MG63 (cell line): ENCODE results near the gene VAMP3. TPM values are rescaled to one million over a fixed set of nuclear protein-coding genes. Genes with fewer than 3 reads are reported as not detected.
"Not testable (repeated sequence)": the region's sequence is repeated elsewhere in the genome, so short reads cannot be mapped to it uniquely, and the experiment has no call there.

Source experiments
- DNase-seq: peaks from one replicate; pipeline ENCODE4 v3.0.0-alpha.2; 2020
- H3K27me3 ChIP-seq: fragments of 250-450 bp; sonication (Bioruptor Pico); 2 replicates; pipeline ENCODE4 v1.5.1; 2020; ENCODE audit warnings: mild to moderate bottlenecking, moderate library complexity
- H3K36me3 ChIP-seq: fragments of 250-450 bp; sonication (Bioruptor Pico); 2 replicates; pipeline ENCODE4 v1.5.1; 2020; ENCODE audit warnings: mild to moderate bottlenecking, moderate library complexity
- H3K4me3 ChIP-seq: fragments of 250-450 bp; sonication (Bioruptor Pico); 2 replicates; pipeline ENCODE4 v1.5.1; 2020; ENCODE audit warnings: mild to moderate bottlenecking, moderate library complexity
- H3K9me3 ChIP-seq: fragments of 250-450 bp; sonication (Bioruptor Pico); 2 replicates; pipeline ENCODE4 v1.5.1; 2020; ENCODE audit warnings: mild to moderate bottlenecking, moderate library complexity
- total RNA-seq: library from RNA; depleted of rRNA; stranded (reverse); fragments of >200 nt; shearing (Covaris generic); gene quantifications from 2 replicates; pipeline ENCODE4 v1.2.3, GENCODE V29; 2014; ENCODE audit warnings: low replicate concordance

VAMP3 gene
- total RNA-seq, 1 experiment from 2014 or later: 87.1 TPM

DNA sequence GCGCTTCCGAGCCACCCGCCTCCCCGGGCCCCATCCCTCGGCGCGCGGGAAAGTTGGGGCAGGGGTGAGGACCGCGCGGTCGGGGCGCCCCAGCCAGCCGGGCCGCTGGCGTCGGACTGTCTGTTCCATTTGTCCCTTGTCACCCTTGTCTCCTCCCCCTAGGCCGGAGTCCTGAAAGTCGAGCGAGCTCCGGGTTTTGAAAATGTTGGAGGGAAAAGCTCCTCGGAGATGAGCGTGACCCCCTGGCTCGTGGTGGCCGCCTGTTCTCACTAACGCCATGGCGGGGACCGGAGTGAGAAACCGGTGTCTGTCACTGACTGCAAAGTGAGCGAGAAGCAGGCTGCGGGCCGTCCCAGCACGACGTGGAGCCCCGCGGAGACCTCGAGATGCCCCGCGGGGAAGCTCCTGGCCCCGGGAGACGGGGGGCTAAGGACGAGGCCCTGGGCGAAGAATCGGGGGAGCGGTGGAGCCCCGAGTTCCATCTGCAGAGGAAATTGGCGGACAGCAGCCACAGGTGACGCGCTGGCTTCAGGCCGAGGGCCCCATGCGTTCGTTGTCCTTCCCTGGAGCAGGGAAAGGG is 13.5 kb downstream of the VAMP3 start:
- DNase-seq: no peak
- H3K27me3 ChIP-seq: no peaks in the 10 kb centered on the region
- H3K4me3 ChIP-seq: no peak overlapping the region
- H3K9me3 ChIP-seq: no peaks in the 10 kb centered on the region
- peaks cover 9% of the 10 kb centered on the region for H3K36me3 ChIP-seq

DNA sequence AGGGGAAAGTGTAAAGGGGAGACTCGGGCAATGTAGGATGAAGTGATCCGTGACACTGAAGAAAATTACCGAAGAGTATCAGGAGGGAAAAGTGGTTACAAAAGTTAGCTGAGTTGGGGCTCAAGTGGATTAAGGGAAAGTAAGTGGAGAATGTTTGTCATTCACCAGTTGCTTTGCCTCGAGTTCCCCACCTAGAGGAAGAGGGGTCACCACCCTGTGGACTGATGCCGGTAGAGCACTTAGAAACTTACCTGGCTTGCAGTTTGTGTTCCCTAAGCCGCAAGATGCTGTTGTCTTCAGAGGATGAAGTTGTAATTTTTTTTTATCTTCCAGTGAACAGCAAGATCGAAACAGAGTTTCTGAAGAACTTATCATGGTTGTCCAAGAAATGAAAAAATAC is 14.0 kb downstream of the VAMP3 start:
- Histone ChIP-seq H3K9me3 (no peaks in the 10 kb centered on the region), H3K36me3 (peaks cover 13% of the 10 kb centered on the region), H3K4me3 (no peak overlapping the region), H3K27me3 (no peaks in the 10 kb centered on the region)
- DNase-seq: no peak

DNA sequence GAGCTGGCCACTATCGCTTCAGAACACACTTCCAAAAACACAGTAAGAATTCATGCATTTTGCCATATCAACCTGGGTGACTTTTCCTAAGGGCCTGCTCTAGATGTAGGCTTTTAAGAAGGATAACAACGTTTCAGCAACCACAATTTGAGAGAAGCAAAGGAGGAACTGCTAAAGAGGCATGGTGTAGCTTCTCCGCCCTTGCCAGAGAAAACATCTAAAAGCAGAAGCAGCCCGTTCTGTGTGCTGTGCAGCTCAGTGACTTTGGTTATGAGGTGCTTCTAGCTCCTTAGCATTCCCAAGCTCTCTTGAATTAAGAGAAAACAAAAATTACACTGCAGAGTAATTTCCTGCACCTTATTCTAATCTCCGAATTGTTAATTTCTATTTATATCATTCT is 15.7 kb downstream of the VAMP3 start:
- no peak for DNase-seq
- H3K9me3 ChIP-seq: peaks cover 10% of the 10 kb centered on the region; the same call in 1 of the 2 replicates
- H3K36me3 ChIP-seq: peaks cover 17% of the 10 kb centered on the region
- no peaks in the 10 kb centered on the region for H3K27me3 ChIP-seq
- H3K4me3 ChIP-seq: no peak overlapping the region

DNA sequence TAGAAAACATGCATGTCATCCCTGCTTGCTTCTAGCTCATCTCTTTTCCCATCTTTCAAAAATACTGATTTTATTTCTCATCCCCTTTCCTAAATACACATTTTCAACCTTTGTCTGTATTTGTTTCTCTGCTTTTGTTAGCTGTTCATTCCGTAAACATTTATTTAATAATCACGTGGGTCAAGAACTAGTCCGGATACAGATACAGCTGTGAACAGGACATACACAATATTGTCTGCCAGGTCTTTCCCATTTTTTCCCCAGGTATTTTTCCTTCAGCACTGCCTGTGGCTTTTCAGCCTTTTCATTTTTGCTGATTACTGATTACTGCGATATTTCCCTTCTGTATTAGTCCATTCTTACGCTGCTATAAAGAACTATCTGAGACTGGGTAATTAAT is 18.7 kb downstream of the VAMP3 start:
- Histone ChIP-seq H3K27me3 (no peaks in the 10 kb centered on the region), H3K9me3 (peaks cover 11% of the 10 kb centered on the region; the same call in 1 of the 2 replicates), H3K36me3 (peaks cover 19% of the 10 kb centered on the region), H3K4me3 (no peak overlapping the region)
- no peak for DNase-seq

DNA sequence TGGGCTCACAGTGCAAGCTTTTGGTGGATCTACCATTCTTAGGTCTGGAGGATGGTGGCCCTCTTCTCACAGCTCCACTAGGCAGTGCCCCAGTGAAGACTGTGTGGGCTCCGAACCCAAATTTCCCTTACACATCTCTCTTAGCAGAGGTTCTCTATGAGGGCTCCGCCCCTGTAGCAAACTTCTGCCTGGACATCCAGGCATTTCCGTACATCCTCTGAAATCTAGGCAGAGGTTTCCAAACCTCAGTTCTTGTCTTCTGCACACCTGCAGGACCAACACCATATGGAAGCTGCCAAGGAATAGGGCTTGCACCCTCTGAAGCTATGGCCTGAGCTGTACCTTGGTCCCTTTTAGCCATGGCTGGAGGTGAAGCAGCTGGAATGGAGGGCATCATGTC is 19.9 kb downstream of the VAMP3 start:
- Histone ChIP-seq H3K9me3 (peaks cover 11% of the 10 kb centered on the region; the same call in 1 of the 2 replicates), H3K36me3 (peaks cover 19% of the 10 kb centered on the region)
- not testable (repeated sequence) for DNase-seq, H3K4me3 ChIP-seq, H3K27me3 ChIP-seq

DNA sequence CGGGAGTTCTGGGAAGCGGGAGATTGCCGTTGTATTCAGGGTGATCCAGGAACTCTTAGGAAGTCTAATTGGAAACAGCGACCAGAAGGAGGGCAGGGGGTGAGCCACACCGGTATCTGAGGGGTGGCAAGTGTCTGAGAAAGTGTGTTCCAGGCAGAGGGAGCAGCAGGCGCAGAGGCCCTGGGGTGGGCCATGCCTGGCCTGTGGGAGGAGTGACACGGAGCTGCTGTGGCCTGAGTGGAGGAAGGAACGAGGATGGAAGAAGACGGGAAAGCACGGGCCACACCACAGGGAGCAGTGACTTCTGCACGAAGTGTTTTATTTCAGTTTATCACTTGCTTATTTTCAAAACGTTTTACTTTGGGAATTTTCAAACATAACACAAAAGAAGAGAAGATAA is 24.3 kb downstream of the VAMP3 start:
- peaks cover 7% of the 10 kb centered on the region for H3K36me3 ChIP-seq
- H3K4me3 ChIP-seq: no peak overlapping the region
- H3K27me3 ChIP-seq: no peaks in the 10 kb centered on the region
- peaks cover 11% of the 10 kb centered on the region; the same call in 1 of the 2 replicates for H3K9me3 ChIP-seq
- DNase-seq: no peak

DNA sequence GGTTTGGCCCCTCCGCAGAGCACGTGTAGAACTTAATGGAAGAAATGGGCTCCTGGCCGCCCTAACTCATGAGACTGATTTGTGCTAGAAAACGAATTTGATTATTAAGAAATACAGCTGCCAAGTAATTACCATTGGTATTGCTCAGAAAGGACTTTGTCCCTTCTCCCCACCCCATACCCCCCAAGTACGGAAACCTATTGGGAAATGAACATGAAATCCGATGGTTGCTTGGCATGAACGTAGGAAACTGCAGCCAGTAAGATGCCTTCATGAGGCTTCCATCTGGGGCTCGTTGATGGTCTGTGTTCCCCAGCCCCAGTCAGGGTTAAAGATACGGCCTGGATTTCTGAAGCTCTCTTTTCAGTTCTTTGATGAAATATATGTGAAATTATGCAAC is 34.4 kb downstream of the VAMP3 start:
- H3K36me3 ChIP-seq: peaks cover 6% of the 10 kb centered on the region; the same call in 1 of the 2 replicates
- no peaks in the 10 kb centered on the region for H3K9me3 ChIP-seq
- no peak for DNase-seq
- H3K27me3 ChIP-seq: no peaks in the 10 kb centered on the region
- no peak overlapping the region for H3K4me3 ChIP-seq

DNA sequence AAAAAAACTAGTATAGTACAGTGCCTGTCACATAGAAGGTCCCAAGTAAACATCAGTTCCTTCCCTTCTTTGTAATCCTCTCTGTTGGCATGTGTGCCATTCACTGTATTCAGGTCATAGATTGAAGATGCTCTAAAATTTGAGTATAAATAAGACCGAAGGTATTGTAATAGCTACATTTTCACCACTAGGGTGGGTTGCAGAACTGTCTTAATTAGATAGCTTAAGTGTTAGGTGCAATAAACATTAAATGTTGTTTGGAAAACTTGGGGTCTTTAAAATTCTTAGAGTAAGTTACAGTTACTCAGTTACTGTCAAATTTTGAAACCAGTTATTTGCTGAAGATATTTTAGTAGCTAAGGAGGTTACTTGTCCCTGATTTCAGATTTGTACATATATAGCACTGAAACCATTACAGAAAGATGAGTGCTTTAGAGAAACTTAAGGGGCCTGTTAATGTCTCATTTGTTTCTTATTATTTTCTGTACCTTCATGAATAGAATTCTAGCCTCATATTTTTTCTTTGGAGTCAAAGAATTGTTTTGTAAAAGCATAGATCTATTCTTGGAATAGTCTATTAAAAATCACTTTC is 37.3 kb downstream of the VAMP3 start:
- Histone ChIP-seq H3K9me3 (peaks cover 3% of the 10 kb centered on the region; the same call in 1 of the 2 replicates), H3K36me3 (peaks cover 11% of the 10 kb centered on the region), H3K27me3 (no peaks in the 10 kb centered on the region), H3K4me3 (no peak overlapping the region)
- no peak for DNase-seq

DNA sequence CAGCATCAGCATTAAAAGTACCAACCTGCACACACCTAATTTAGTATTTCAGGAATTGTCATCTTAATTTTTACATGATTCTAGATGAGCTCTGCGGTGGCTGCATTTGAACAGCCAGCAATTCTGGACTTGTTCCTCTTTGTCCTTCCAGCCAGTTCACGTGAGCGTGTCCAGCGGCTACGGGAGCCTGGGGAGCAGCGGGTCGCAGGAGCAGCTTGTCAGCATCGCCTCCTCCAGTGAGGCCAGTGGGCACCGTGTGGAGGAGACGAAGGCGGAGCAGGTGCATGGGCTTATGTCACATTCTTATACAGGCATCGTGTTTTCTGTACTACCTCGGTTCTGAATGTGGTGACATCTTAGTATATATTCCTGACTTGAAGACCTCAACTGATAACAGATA is 38.6 kb downstream of the VAMP3 start:
- peaks cover 18% of the 10 kb centered on the region for H3K36me3 ChIP-seq

DNA sequence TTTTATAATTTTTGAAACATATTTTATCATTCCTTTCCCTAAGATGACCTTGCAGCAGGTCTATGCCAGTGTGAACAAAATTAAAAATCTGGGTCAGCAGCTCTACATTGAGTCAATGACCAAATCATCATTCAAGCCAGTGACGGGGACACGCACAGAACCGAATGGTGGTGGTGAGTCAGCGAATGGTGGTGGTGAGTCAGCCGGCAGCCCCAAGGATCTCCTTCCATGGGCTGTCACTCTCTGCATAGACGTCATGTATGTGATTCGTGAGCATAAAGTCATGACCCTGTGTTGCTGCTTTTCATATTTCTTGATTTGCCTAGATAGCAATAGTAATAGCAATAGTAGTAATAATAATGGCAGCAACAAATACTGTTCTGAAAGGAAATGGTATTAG is 39.3 kb downstream of the VAMP3 start:
- DNase-seq: peak; percentile 48
- peaks cover 18% of the 10 kb centered on the region for H3K36me3 ChIP-seq
- no peaks in the 10 kb centered on the region for H3K27me3 ChIP-seq
- peaks cover 11% of the 10 kb centered on the region for H3K9me3 ChIP-seq
- H3K4me3 ChIP-seq: no peak overlapping the region

More for the DNA sequence above, 38.6 kb downstream of the VAMP3 start:
- Histone ChIP-seq H3K27me3 (no peaks in the 10 kb centered on the region), H3K4me3 (no peak overlapping the region), H3K9me3 (peaks cover 11% of the 10 kb centered on the region)
- DNase-seq: no peak

DNA sequence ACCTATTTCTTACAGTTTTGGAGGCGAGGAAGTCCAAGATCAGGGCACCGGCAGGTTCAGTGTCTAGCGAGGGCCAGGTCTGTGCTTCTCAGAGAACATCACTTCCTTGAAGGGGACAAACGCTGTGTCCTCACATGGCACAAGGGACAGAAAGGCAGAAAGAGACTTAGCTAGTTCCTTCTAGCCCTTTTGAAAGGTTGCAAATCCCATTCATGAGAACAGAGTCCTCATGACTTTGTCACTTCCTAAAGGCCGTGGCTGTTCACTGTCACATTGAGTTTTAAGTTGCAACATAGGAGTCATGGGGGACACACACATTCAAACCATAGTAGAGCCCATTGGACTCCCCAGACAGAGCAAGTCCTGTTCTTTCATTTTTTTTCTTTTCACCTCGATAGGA is 40.4 kb downstream of the VAMP3 start:
- no peak for DNase-seq
- Histone ChIP-seq H3K36me3 (peaks cover 18% of the 10 kb centered on the region), H3K27me3 (no peaks in the 10 kb centered on the region), H3K9me3 (peaks cover 11% of the 10 kb centered on the region), H3K4me3 (no peak overlapping the region)

DNA sequence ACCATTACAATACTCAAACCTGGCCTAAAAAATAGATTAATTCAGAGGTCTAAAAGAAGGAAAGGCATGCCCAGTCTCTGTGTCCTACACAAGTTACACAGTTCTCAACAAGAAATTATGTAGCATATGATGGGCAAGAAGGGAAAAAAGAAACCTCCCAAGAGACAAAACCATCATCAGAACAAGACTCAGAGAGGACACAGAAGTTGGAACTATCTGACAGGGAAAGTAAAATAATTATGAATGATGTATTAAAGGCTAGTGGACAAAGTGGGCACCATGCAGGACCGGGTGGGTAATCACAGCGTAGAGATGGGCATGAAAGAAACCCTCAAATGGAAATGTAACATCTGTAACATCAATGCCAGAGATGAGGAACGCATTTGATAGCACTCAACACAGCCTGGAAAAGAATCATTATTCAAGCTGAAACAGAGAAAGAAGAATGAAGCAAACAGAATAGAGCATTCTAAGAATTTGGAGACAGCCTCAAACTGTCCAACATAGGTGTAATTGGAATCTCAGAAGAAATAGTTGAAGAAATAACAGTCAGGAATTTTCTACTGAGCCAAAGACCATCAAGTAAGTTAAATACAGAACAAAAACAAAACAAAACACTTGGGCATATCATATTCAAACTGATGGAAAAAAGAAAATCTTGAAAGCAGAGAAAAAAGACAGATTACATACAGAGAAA is 42.7 kb downstream of the VAMP3 start:
- peaks cover 18% of the 10 kb centered on the region for H3K36me3 ChIP-seq
- H3K9me3 ChIP-seq: peaks cover 11% of the 10 kb centered on the region
- DNase-seq: no peak
- no peaks in the 10 kb centered on the region for H3K27me3 ChIP-seq
- no peak overlapping the region for H3K4me3 ChIP-seq

DNA sequence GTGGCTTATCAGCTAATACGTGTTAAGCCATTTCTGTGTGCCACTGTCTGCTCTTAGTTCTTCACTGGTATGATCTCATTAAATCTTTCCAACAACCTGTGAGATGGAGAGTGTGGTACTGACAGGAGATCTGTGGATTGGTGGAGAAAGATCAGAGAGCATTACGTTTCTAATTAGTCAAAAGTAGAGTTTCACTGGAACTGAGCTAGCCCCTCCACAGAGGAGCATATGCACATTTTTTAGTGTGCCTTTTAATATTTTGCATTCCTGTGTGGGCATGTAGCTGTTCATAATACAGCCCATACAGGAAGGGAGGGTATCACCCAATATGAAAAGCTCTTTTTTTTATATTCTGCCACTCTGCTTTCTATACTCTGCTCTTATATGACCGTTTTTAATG is 50.2 kb downstream of the VAMP3 start:
- no peak for DNase-seq
- no peak overlapping the region for H3K4me3 ChIP-seq

DNA sequence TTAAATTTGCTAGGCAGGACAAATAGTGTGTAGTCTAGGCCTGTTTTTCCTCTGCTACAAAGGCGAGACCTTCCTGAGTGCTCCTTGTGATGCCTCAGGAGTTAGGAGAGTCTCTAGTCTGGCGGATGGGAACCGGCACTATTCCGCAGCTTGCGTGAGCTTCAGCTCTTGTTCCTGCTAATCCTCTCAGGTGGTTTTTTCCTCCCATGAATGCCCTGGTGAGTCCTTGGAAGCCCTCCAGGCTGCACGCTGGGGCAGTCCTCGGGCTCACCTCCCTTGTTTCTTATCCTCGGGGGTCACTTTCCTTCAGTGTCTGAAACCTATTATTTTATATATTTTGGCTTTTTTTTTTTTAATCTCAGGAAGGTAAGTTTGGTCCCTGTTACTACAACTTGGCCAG is 53.6 kb downstream of the VAMP3 start:
- H3K36me3 ChIP-seq: no peaks in the 10 kb centered on the region; the same call in 1 of the 2 replicates
- no peaks in the 10 kb centered on the region for H3K27me3 ChIP-seq
- no peak overlapping the region for H3K4me3 ChIP-seq
- no peaks in the 10 kb centered on the region for H3K9me3 ChIP-seq
- DNase-seq: no peak

More for the DNA sequence above, 50.2 kb downstream of the VAMP3 start:
- no peaks in the 10 kb centered on the region for H3K27me3 ChIP-seq
- H3K36me3 ChIP-seq: no peaks in the 10 kb centered on the region; the same call in 1 of the 2 replicates
- no peaks in the 10 kb centered on the region for H3K9me3 ChIP-seq

DNA sequence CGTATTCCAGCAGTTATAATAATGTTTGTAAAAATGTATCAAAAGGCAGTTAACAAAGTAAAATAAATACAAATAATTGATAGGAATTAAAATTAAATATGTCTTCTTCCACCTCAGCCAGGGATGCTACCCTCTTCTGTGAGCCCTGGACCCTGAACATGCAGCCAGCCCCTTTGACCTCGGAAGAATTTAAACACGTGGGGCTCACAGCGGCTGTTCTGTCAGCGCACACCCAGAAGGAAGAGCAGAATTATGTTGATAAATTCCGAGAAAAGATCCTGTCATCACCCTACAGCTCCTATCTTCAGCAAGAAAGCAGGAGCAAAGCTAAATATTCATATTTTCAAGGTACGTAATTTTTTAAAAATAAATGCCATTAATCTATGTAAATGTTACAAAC is 55.3 kb downstream of the VAMP3 start:
- H3K27me3 ChIP-seq: no peaks in the 10 kb centered on the region
- no peaks in the 10 kb centered on the region for H3K36me3 ChIP-seq
- H3K9me3 ChIP-seq: no peaks in the 10 kb centered on the region
- H3K4me3 ChIP-seq: no peak overlapping the region
- no peak for DNase-seq

DNA sequence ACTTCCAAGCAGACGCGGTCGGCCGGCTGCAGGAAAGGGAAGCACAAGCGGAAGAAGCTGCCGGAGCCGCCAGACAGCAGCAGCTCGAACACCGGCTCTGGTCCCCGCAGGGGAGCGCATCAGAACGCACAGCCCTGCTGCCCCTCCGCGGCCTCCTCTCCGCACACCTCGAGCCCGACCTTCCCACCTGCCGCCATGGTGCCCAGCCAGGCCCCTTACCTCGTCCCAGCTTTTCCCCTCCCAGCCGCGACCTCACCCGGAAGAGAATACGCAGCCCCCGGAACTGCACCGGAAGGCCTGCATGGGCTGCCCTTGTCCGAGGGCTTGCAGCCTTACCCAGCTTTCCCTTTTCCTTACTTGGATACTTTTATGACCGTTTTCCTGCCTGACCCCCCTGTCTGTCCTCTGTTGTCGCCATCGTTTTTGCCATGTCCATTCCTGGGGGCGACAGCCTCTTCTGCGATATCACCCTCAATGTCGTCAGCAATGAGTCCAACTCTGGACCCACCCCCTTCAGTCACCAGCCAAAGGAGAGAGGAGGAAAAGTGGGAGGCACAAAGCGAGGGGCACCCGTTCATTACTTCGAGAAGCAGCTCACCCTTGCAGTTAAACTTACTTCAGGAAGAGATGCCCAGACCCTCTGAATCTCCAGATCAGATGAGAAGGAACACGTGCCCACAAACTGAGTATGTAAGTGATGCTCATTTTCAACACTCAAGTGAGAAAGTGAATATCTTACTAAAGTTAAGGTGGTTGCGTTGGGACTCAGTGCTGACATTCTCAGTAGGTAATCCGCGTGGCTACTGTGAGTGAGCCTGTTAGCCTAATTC is 56.2 kb downstream of the VAMP3 start:
- Histone ChIP-seq H3K4me3 (no peak overlapping the region), H3K36me3 (no peaks in the 10 kb centered on the region), H3K9me3 (no peaks in the 10 kb centered on the region), H3K27me3 (no peaks in the 10 kb centered on the region)
- DNase-seq: no peak
